ENCODE data around the gene TXNDC5. TPM values are rescaled to one million over a fixed set of nuclear protein-coding genes. Genes with fewer than 3 reads are reported as not detected.

TXNDC5 gene
- total RNA-seq, 1 donor from 2014 or later = 192 TPM

GRCh38 chr6:7888587-7889357 lies 21.8 kb downstream of the TXNDC5 start:
- intact Hi-C loops (cut with DNase I) = no loop called here
- Histone ChIP-seq H3K27me3 (no peaks in the 10 kb centered on the region), H3K4me3 (no peak overlapping the region), H3K36me3 (peaks cover 75 to 82% of the 10 kb centered on the region in 2 donors), H3K27ac (no peak overlapping the region), H3K4me1 (no peaks in the 10 kb centered on the region), H3K9me3 (no peaks in the 10 kb centered on the region)
- no peak for TF ChIP-seq CTCF (IDR thresholded peaks at IDR 0.05)
- DNase-seq (ENCODE audit: low spot score in 2 of 2) = no peak

- no peaks in the 10 kb centered on the region for H3K9me3 ChIP-seq
- no peak overlapping the region for H3K4me3 ChIP-seq
- peaks cover 76 to 82% of the 10 kb centered on the region in 2 donors for H3K36me3 ChIP-seq
- no peaks in the 10 kb centered on the region for H3K27me3 ChIP-seq
- TF ChIP-seq CTCF (IDR thresholded peaks at IDR 0.05) = no peak
- intact Hi-C loops (cut with DNase I) = no loop called here
- no peak overlapping the region for H3K27ac ChIP-seq
- no peaks in the 10 kb centered on the region for H3K4me1 ChIP-seq
- no peak for DNase-seq (ENCODE audit: low spot score in 2 of 2)
These were observed 23.2 kb downstream of the TXNDC5 start for GRCh38 chr6:7887278-7887991.

GRCh38 chr6:7886132-7886531 lies 24.5 kb downstream of the TXNDC5 start:
- TF ChIP-seq CTCF (IDR thresholded peaks at IDR 0.05) = no peak
- Histone ChIP-seq H3K4me3 (no peak overlapping the region), H3K27me3 (no peaks in the 10 kb centered on the region), H3K9me3 (no peaks in the 10 kb centered on the region), H3K36me3 (peaks cover 81 to 87% of the 10 kb centered on the region in 2 donors), H3K27ac (no peak overlapping the region), H3K4me1 (no peaks in the 10 kb centered on the region)
- no peak for DNase-seq (ENCODE audit: low spot score in 2 of 2)
- intact Hi-C loops (cut with DNase I) = no loop called here

- no peak for TF ChIP-seq CTCF (IDR thresholded peaks at IDR 0.05)
- Histone ChIP-seq H3K27me3 (no peaks in the 10 kb centered on the region), H3K9me3 (no peaks in the 10 kb centered on the region), H3K4me1 (no peaks in the 10 kb centered on the region), H3K27ac (no peak overlapping the region), H3K36me3 (peaks cover 62 to 81% of the 10 kb centered on the region in 2 donors), H3K4me3 (no peak overlapping the region)
- DNase-seq (ENCODE audit: low spot score in 2 of 2) = no peak
- intact Hi-C loops (cut with DNase I) = no loop called here
These were observed 27.2 kb downstream of the TXNDC5 start for GRCh38 chr6:7883381-7883780.

- Histone ChIP-seq H3K4me1 (no peaks in the 10 kb centered on the region), H3K27me3 (no peaks in the 10 kb centered on the region), H3K4me3 (no peak overlapping the region), H3K9me3 (no peaks in the 10 kb centered on the region), H3K36me3 (peaks cover 55 to 74% of the 10 kb centered on the region in 2 donors), H3K27ac (no peak overlapping the region)
- TF ChIP-seq CTCF (IDR thresholded peaks at IDR 0.05) = no peak
- intact Hi-C loops (cut with DNase I) = no loop called here
- DNase-seq (ENCODE audit: low spot score in 2 of 2) = no peak
These were observed 27.9 kb downstream of the TXNDC5 start for GRCh38 chr6:7882505-7883257.
